Lower lobe of right lung (tissue), 2 donors: ENCODE measurements around the gene SFI1. TPM values are rescaled to one million over a fixed set of nuclear protein-coding genes. Genes with fewer than 3 reads are reported as not detected.

Source experiments
- ATAC-seq, 2 donors: fragments of 200-7000 bp; cut with Tn5 transposase; one replicate each; pipeline ENCODE4 v1.9.1; 2020 to 2022; ENCODE audit warnings: mild to moderate bottlenecking in 2 of 2, moderate library complexity in 2 of 2
- DNase-seq: peaks from one replicate; pipeline ENCODE4 v3.0.0-alpha.2; 2020
- H3K27ac ChIP-seq: fragments of 200-600 bp; one replicate; pipeline ENCODE4 v1.8.0; 2022
- H3K27me3 ChIP-seq: fragments of 200-600 bp; one replicate; pipeline ENCODE4 v1.8.0; 2022; ENCODE audit warnings: low read depth
- H3K36me3 ChIP-seq: fragments of 200-600 bp; one replicate; pipeline ENCODE4 v1.8.0; 2022; ENCODE audit warnings: mild to moderate bottlenecking
- H3K4me1 ChIP-seq: fragments of 200-600 bp; one replicate; pipeline ENCODE4 v1.8.0; 2022
- H3K4me3 ChIP-seq: fragments of 200-600 bp; one replicate; pipeline ENCODE4 v1.8.0; 2022; ENCODE audit warnings: mild to moderate bottlenecking
- H3K9me3 ChIP-seq: fragments of 200-600 bp; one replicate; pipeline ENCODE4 v1.8.0; 2022
- CTCF ChIP-seq: fragments of 200-600 bp; IDR thresholded peaks from one replicate; pipeline ENCODE4 v1.8.0; 2022; ENCODE audit warnings: antibody characterized with exemption, mild to moderate bottlenecking
- intact Hi-C: fragments of 100-400 bp; cut with DNase I; formaldehyde crosslinking; loops from one replicate; pipeline ENCODE4 v1.11.0; 2022
- total RNA-seq: library from RNA; stranded (reverse); fragmentation: NEBNext Ultra II Directional; extraction: Animal tissue kit (Norgen Biotek cat#: 25700); gene quantifications from one replicate; pipeline ENCODE4 v1.2.1, GENCODE V29; 2021
- donor health status: DM: no; HTN: yes; CAD: no; lungs with severe emphysema.

Gene SFI1
- total RNA-seq, 1 donor from 2014 or later = 37.5 TPM

GRCh38 chr22:31603081-31603525 is 106.8 kb downstream of the SFI1 start:
- Histone ChIP-seq H3K4me3 (no peak overlapping the region), H3K27ac (peak overlapping the region; percentile 58), H3K4me1 (no peaks in the 10 kb centered on the region), H3K36me3 (peaks cover 42% of the 10 kb centered on the region), H3K9me3 (no peaks in the 10 kb centered on the region), H3K27me3 (no peaks in the 10 kb centered on the region)
- DNase-seq = no peak
- no peak for ATAC-seq
- no peak for TF ChIP-seq CTCF
- intact Hi-C loops = no loop called here

DNA sequence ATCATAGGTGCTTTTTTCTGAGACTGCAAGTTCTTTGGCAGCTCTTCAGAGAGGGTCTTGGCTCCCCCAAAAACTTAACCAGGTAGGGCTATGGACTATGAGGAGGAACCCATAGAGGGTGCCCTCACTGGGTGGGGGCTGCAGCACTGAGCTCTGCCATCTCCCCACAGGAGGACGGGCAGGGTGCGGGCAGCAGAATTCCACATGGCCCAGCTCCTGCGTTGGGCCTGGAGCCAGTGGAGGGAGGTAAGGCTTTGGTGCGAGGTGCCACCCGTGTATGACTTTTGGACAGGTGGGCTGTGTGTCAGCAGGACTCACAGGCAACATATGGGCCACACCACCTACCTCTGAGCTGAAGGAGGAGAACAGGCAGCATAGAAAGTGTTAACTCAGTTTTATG is 107.2 kb downstream of the SFI1 start:
- no peaks in the 10 kb centered on the region for H3K4me1 ChIP-seq
- TF ChIP-seq CTCF = no peak
- H3K4me3 ChIP-seq = no peak overlapping the region
- DNase-seq (no peak), ATAC-seq (no peak)
- H3K27ac ChIP-seq = peak overlapping the region; percentile 58
- peaks cover 46% of the 10 kb centered on the region for H3K36me3 ChIP-seq
- no peaks in the 10 kb centered on the region for H3K27me3 ChIP-seq
- intact Hi-C loops = no loop called here
- H3K9me3 ChIP-seq = no peaks in the 10 kb centered on the region

DNA sequence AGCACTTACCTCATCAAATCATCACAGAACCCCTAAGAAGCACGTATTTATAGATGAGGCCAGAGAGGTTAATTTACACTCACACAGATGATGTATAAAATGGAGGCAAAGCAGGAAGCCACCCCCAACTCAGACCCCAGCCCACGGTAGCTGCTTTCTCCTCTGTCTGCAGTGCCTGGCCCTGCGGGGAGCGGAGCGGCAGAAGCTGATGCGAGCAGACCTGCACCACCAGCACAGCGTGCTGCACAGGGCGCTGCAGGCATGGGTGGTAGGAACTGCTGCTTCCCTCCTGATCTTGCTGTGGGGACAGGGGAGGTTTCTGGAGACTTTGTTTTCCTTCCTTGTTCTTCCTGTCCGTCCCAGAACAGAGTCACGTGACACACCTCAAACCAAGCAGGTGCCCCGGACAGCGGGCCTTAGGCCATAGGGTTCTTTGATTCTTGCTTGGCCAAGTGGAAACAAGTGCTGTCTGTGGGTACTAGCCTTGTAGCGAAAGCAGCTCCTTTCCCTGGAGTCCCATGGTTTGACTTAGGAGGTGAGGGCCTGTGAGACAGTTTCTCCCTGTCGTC is 107.9 kb downstream of the SFI1 start:
- intact Hi-C loops = no loop called here
- Histone ChIP-seq H3K27me3 (no peaks in the 10 kb centered on the region), H3K36me3 (peaks cover 48% of the 10 kb centered on the region), H3K4me3 (no peak overlapping the region), H3K9me3 (no peaks in the 10 kb centered on the region), H3K4me1 (no peaks in the 10 kb centered on the region), H3K27ac (no peak overlapping the region)
- DNase-seq (peak; percentile 7), ATAC-seq (peak in 1 of 2 donors; percentile 6)
- no peak for TF ChIP-seq CTCF

DNA sequence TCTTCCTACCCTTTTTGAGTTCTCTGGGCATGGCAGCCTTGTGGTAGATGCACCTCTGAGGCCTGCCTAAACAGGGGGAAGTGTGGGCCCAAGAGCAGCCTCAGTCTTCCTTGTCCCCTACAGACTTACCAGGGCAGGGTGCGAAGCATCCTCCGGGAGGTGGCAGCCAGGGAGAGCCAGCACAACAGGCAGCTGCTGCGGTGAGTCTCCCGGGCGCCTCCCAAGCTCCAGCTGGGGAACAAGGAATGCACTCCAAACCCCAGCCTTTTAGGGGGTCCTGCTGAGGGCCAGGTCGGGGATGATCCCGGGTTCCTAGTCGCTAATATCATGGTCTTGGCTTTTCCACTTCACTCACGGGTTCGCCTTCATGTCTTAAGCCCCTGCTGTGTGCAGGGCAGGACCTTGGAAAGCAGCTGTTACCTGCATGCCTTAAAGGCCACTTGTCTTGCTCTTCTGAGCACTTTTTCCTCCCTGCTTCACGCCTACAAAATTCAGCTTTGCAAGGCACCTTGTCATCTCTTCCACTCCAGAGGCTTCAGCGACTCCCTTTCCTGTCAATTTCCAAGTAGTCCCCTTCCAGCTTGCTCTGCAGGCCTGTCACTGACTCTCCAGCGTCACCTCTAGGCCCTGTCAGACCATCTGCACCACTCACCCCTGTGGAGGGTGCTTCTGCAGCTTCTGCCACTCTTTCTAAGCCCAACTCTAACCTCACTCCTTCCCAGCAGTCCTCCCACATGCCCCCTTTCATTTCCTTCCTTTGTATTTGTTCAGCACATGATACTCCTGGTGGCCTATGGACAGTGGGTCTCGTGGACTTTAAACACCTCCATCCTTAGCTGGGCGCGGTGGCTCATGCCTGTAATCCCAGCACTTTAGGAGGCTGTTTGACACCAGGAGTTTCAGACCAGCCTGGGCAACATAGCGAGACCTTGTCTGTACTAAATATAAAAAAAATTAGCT is 108.7 kb downstream of the SFI1 start:
- H3K36me3 ChIP-seq = peaks cover 52% of the 10 kb centered on the region
- no peak for ATAC-seq
- no peaks in the 10 kb centered on the region for H3K27me3 ChIP-seq
- H3K4me1 ChIP-seq = no peaks in the 10 kb centered on the region
- TF ChIP-seq CTCF = no peak
- H3K27ac ChIP-seq = no peak overlapping the region
- intact Hi-C loops = no loop called here
- DNase-seq = peak; percentile 28
- H3K4me3 ChIP-seq = no peak overlapping the region
- no peaks in the 10 kb centered on the region for H3K9me3 ChIP-seq

DNA sequence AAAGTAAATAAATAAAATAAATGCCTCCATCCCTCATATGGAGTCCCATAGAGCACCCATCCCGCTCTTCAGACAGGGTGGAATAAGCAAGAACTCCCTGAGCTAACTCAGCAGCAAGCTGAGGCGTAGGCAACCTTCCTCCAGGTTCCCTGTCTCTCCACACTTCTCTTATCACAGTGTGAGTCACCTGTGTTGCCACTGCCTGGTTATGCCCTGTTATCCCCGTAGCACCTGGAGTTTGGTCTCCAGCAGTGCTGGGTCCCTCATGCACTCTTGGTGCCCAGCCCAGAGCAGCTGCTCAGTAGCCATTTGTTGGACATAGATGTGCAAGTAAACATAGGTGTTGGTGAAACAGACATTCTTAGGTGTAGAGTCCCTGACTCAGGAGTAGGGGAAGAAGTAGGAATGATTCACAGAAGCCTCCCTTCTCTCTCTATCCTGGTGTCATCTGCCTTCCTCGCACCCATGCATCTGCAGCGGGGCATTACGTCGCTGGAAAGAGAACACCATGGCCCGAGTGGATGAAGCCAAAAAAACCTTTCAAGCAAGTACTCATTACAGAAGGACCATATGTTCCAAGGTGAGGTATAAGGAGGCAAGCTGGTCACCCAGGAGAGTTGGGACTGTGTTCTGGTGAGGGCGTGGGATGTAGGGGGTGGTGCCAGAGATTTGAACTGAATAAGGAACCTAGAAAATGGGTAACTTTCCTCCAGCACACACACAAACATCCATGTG is 109.7 kb downstream of the SFI1 start:
- Histone ChIP-seq H3K4me3 (no peak overlapping the region), H3K4me1 (peaks cover 6% of the 10 kb centered on the region), H3K9me3 (no peaks in the 10 kb centered on the region), H3K27ac (no peak overlapping the region), H3K36me3 (peaks cover 52% of the 10 kb centered on the region), H3K27me3 (no peaks in the 10 kb centered on the region)
- ATAC-seq = no peak
- TF ChIP-seq CTCF = no peak
- DNase-seq = peak; percentile 2
- intact Hi-C loops = no loop called here
